ENCODE results near the gene NRXN2.

Gene NRXN2

GRCh38 chr11:64762674-64763525 is 39.9 kb upstream of the NRXN2 start:
- H3K36me3 ChIP-seq (ENCODE audit: insufficient read depth, low read length) = peaks cover 18% of the 10 kb centered on the region
- H3K9ac ChIP-seq (ENCODE audit: low read depth, low read length) = peak overlapping the region; percentile 18; the same call in 1 of the 2 replicates
- H3K4me1 ChIP-seq (ENCODE audit: insufficient read depth, low read length) = peaks cover 56% of the 10 kb centered on the region
- H3K9me3 ChIP-seq (ENCODE audit: control insufficient read depth, insufficient read depth, low read length) = no peaks in the 10 kb centered on the region

GRCh38 chr11:64762277-64762673 is 39.3 kb upstream of the NRXN2 start:
- Histone ChIP-seq H3K4me1 (ENCODE audit: insufficient read depth, low read length) (peaks cover 56% of the 10 kb centered on the region), H3K9me3 (ENCODE audit: control insufficient read depth, insufficient read depth, low read length) (no peaks in the 10 kb centered on the region), H3K36me3 (ENCODE audit: insufficient read depth, low read length) (peaks cover 14% of the 10 kb centered on the region), H3K9ac (ENCODE audit: low read depth, low read length) (no peak overlapping the region)

GRCh38 chr11:64760759-64761420 is 37.9 kb upstream of the NRXN2 start:
- Histone ChIP-seq H3K4me1 (ENCODE audit: insufficient read depth, low read length) (peaks cover 56% of the 10 kb centered on the region), H3K36me3 (ENCODE audit: insufficient read depth, low read length) (peaks cover 11% of the 10 kb centered on the region), H3K9me3 (ENCODE audit: control insufficient read depth, insufficient read depth, low read length) (no peaks in the 10 kb centered on the region), H3K9ac (ENCODE audit: low read depth, low read length) (no peak overlapping the region)

GRCh38 chr11:64759722-64760719 is 37.0 kb upstream of the NRXN2 start, which contains the start of gene PYGM:
Gene PYGM (minus strand): TSS chr11:64759974. CDS start chr11:64759898, 76 bp downstream.
- H3K4me1 ChIP-seq (ENCODE audit: insufficient read depth, low read length) = peaks cover 53% of the 10 kb centered on the region
- H3K9ac ChIP-seq (ENCODE audit: low read depth, low read length) = peak within 1 kb of the TSS; percentile 13; the same call in 1 of the 2 replicates
- peaks cover 10% of the 10 kb centered on the region for H3K36me3 ChIP-seq (ENCODE audit: insufficient read depth, low read length)
- H3K9me3 ChIP-seq (ENCODE audit: control insufficient read depth, insufficient read depth, low read length) = no peaks in the 10 kb centered on the region

DNA sequence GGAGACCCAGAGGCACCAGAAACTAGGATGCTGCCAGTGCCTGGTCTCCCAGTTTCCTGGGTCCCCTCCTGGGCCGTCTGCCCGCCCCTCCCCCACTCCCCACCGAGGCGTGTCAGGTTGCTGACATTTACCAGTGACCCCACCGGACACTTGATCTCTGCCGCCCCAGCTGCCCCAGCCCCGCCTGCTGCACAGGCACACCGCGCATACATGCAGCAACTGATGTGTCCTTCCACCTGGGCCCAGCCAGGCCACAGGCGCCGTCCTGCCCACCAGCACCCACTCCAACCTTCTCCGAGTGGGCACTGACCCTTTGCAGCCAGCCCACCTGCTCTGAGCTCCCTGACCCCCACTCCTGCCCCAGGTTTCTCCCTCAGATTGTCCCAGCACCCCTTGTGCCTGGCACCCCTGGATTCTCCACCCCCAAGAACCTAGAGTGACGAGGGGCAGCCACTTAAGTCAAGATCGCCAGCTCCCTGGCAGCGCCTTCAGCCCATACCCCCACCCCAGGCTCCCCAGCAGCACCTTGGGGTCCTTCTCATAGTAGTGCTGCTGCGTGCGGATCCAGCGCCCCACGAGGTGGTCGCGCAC is 36.2 kb upstream of the NRXN2 start:
- peaks cover 48% of the 10 kb centered on the region for H3K4me1 ChIP-seq (ENCODE audit: insufficient read depth, low read length)
- no peaks in the 10 kb centered on the region for H3K9me3 ChIP-seq (ENCODE audit: control insufficient read depth, insufficient read depth, low read length)
- peak overlapping the region; percentile 13; the same call in 1 of the 2 replicates for H3K9ac ChIP-seq (ENCODE audit: low read depth, low read length)
- peaks cover 2% of the 10 kb centered on the region for H3K36me3 ChIP-seq (ENCODE audit: insufficient read depth, low read length)

- Histone ChIP-seq H3K9me3 (ENCODE audit: control insufficient read depth, insufficient read depth, low read length) (no peaks in the 10 kb centered on the region), H3K36me3 (ENCODE audit: insufficient read depth, low read length) (no peaks in the 10 kb centered on the region), H3K9ac (ENCODE audit: low read depth, low read length) (no peak overlapping the region), H3K4me1 (ENCODE audit: insufficient read depth, low read length) (peaks cover 40% of the 10 kb centered on the region)
Observed at GRCh38 chr11:64758330-64759079, 35.5 kb upstream of the NRXN2 start.

DNA sequence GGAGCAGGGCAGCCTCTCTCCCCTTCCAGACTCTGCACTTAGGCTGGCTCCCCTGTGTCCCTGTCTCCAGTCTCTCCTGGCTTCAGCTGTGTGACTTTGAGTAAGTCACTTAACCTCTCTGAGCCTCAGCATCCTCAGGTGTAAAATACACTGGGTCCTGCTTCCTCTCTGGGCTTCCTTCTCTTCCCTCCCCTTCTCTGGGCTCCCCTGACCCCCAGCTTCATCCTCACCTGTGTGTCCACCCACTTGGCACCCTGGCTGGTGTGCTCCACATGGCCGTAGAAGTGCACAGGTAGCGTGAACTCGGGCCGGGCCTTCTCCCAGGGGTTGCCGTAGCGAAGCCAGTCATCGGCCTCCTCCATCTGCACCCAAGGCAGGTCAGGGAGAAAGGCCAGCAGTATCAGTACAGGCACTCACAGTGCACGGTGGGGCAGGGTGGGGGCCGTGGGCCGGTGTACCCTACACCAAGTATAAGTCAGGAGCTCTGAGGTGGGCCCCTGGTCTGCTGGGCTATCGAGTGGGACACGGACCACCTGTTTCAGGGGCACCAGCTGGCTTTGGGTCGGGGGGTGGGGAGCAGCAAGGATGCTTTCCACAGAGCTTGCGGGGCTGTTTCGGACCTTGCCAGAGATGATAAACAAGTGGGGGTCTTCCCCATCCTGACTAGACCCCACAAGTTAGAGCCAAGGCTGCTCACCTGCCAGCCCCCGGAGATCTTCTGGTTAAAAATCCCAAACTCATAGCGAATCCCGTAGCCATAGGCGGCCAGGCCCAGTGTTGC is 34.7 kb upstream of the NRXN2 start:
- Histone ChIP-seq H3K9me3 (ENCODE audit: control insufficient read depth, insufficient read depth, low read length) (no peaks in the 10 kb centered on the region), H3K4me1 (ENCODE audit: insufficient read depth, low read length) (peaks cover 33% of the 10 kb centered on the region), H3K36me3 (ENCODE audit: insufficient read depth, low read length) (no peaks in the 10 kb centered on the region), H3K9ac (ENCODE audit: low read depth, low read length) (no peak overlapping the region)

- Histone ChIP-seq H3K4me1 (ENCODE audit: insufficient read depth, low read length) (peaks cover 18% of the 10 kb centered on the region), H3K9ac (ENCODE audit: low read depth, low read length) (no peak overlapping the region), H3K36me3 (ENCODE audit: insufficient read depth, low read length) (no peaks in the 10 kb centered on the region), H3K9me3 (ENCODE audit: control insufficient read depth, insufficient read depth, low read length) (no peaks in the 10 kb centered on the region)
Observed at GRCh38 chr11:64755681-64756361, 32.8 kb upstream of the NRXN2 start.

DNA sequence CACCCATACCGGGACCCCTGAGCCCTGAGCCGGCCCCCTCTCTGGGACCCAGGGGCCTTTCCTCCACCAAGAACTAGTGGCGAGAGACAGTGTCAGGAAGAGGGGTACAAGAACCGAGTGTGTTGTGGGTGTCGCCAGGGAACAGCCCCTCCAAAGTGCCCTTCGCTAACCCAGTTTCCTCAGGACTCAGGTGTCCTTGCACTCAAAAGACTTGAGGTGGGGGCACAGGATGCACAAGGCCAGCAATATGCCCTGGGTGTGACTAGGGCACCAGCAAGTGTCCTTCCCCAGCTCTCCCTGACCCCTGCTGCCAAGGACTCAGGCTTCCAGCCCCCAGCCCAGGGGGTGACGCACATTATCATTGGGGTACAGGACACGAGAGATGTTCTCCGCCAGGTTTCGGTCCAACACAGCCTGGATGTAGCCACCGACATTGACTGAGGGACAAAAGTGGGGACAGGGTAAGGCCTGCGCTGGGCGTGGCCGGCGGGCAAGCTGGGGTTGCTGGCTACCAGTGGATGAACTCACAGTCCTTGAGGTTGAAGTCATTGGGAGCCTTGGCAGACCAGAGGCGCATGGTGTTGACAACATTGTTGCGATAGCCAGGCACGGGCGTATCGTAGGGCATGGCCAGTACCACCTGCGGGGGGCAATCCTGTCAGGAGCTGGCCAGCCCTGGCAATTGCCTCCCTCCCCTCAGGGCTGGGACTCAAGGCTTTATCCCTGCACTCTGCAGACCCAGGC is 32.1 kb upstream of the NRXN2 start:
- no peak overlapping the region for H3K9ac ChIP-seq (ENCODE audit: low read depth, low read length)
- H3K4me1 ChIP-seq (ENCODE audit: insufficient read depth, low read length) = peaks cover 10% of the 10 kb centered on the region; the same call in 1 of the 2 replicates
- H3K9me3 ChIP-seq (ENCODE audit: control insufficient read depth, insufficient read depth, low read length) = no peaks in the 10 kb centered on the region
- no peaks in the 10 kb centered on the region for H3K36me3 ChIP-seq (ENCODE audit: insufficient read depth, low read length)

DNA sequence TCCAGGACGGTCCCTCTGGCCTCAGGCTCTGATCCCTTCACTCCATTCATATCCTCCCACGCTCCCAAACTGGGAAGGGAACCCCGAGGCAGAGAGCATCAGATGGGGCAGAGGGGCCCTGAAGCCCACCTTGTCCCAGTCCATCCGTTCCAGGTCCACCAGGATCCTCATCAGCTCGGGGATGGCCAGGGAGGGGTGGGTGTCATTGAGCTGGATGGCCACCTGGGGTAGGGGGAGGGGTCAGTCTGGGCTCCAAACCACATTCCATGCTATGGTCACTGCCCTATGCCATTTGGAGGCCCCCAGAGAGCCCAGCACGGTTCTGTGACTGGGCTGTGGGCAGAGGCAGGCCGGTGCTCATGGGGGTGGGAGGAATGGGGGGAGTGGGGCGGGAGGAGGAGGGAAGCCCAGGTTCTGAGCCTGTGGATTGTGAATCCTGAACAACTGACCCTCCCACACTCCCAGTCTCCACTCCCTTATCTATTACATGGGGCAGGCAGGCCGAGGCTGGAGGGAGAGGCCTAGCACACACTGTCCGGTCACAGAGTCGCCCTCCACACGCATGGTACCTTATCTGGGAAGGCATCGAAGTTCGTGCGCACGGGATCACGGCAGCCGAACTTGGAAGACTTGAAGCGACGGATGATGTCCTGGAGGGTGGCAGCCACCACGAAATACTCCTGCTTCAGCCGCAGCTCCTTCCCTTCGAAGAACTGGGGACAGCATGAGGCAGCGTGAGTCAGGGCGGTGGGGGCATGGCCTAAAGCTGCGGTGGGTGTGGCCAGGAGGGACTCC is 31.3 kb upstream of the NRXN2 start:
- H3K4me1 ChIP-seq (ENCODE audit: insufficient read depth, low read length) = peaks cover 4% of the 10 kb centered on the region; the same call in 1 of the 2 replicates
- H3K36me3 ChIP-seq (ENCODE audit: insufficient read depth, low read length) = no peaks in the 10 kb centered on the region
- no peaks in the 10 kb centered on the region for H3K9me3 ChIP-seq (ENCODE audit: control insufficient read depth, insufficient read depth, low read length)
- no peak overlapping the region for H3K9ac ChIP-seq (ENCODE audit: low read depth, low read length)
